CD4-positive, alpha-beta memory T cell (primary cell): ENCODE data around the gene RHEBL1. TPM values are rescaled to one million over a fixed set of nuclear protein-coding genes. Genes with fewer than 3 reads are reported as not detected.
A peak's percentile ranks its signal among the peaks of the same experiment; 100 is the strongest.

Experiments
- CTCF ChIA-PET: fragments of 350-600 bp; sonication (Branson Sonifier 250); formaldehyde crosslinking; loops from one replicate; lab custom pipeline; 2021; ENCODE audit warnings: inconsistent platforms; ENCODE audit not compliant: partially characterized antibody; lab: Charles Lee
- POLR2A ChIA-PET: fragments of 350-600 bp; sonication (Branson Sonifier 250); formaldehyde crosslinking; loops from one replicate; lab custom pipeline; 2021; ENCODE audit not compliant: partially characterized antibody; lab: Charles Lee
- DNase-seq, 5 donors: peaks; one replicate each; pipeline versions ENCODE4 v3.0.0 to v3.0.0-alpha.2; 2020 to 2022; ENCODE audit warnings: mixed read lengths in 1 of 5
- H3K27ac ChIP-seq: one replicate; pipeline ENCODE4 v1.7.0; 2013; ENCODE audit warnings: low read depth, low read length
- H3K27me3 ChIP-seq: 2 replicates; pipeline ENCODE4 v1.7.0; 2013; ENCODE audit warnings: mild to moderate bottlenecking, low read length, moderate library complexity; ENCODE audit not compliant: insufficient read depth
- H3K36me3 ChIP-seq: 2 replicates; pipeline ENCODE4 v1.7.0; 2013; ENCODE audit warnings: mild to moderate bottlenecking, low read length, moderate library complexity; ENCODE audit not compliant: insufficient read depth
- H3K4me1 ChIP-seq: 2 replicates; pipeline ENCODE4 v1.7.0; 2013; ENCODE audit warnings: mild to moderate bottlenecking, low read length, moderate library complexity; ENCODE audit not compliant: insufficient read depth
- H3K4me3 ChIP-seq, 2 donors: one replicate each; pipeline ENCODE4 v1.7.0; 2013; ENCODE audit warnings: low read length in 2 of 2, mild to moderate bottlenecking in 1 of 2
- H3K9me3 ChIP-seq, 2 donors: one replicate each; pipeline ENCODE4 v1.7.0; 2013; ENCODE audit warnings: low read length in 2 of 2, control low read depth in 1 of 2; ENCODE audit not compliant: control insufficient read depth in 1 of 2
- H3K27ac Mint-ChIP-seq, 7 donors: one replicate each; pipeline ENCODE4 v1.8.0; 2020 to 2021; ENCODE audit warnings: mixed read lengths in 7 of 7, mild to moderate bottlenecking in 6 of 7, inconsistent platforms in 3 of 7, moderate library complexity in 3 of 7
- H3K27me3 Mint-ChIP-seq, 2 donors: one replicate each; pipeline ENCODE4 v1.8.0; 2020 to 2021; ENCODE audit warnings: mixed read lengths in 2 of 2
- H3K36me3 Mint-ChIP-seq, 2 donors: one replicate each; pipeline ENCODE4 v1.8.0; 2020 to 2021; ENCODE audit warnings: mixed read lengths in 2 of 2, inconsistent platforms in 1 of 2, mild to moderate bottlenecking in 1 of 2
- H3K4me1 Mint-ChIP-seq, 4 donors: one replicate each; pipeline ENCODE4 v1.8.0; 2020 to 2021; ENCODE audit warnings: mixed read lengths in 4 of 4, mild to moderate bottlenecking in 1 of 4
- H3K4me3 Mint-ChIP-seq, 8 donors: one replicate each; pipeline ENCODE4 v1.8.0; 2020 to 2021; ENCODE audit warnings: mixed read lengths in 8 of 8, mild to moderate bottlenecking in 7 of 8, moderate library complexity in 6 of 8, inconsistent platforms in 3 of 8
- H3K9me3 Mint-ChIP-seq, 8 donors: one replicate each; pipeline ENCODE4 v1.8.0; 2020 to 2021; ENCODE audit warnings: mixed read lengths in 8 of 8, mild to moderate bottlenecking in 5 of 8, inconsistent platforms in 3 of 8, moderate library complexity in 1 of 8
- intact Hi-C: fragments of 100-400 bp; cut with micrococcal nuclease; formaldehyde crosslinking; loops from one replicate; pipeline ENCODE4 v1.15.1; 2023
- polyA plus RNA-seq, 2 donors: library from polyadenylated mRNA; unstranded; fragments of 300-500 nt; fragmentation: Illumina TruSeq; gene quantifications; one replicate each; pipeline ENCODE4 v1.2.3, GENCODE V29; 2021
- total RNA-seq, 2 experiments: library from RNA; stranded (reverse); gene quantifications; one replicate each; pipeline ENCODE4 v1.2.3, GENCODE V29; 2021

Gene RHEBL1
- 1 to 10 TPM; 2.7 to 2.9 TPM for total RNA-seq
- polyA plus RNA-seq: 10 to 100 TPM in 1 of 2 donors, 1 to 10 TPM in 1; 9.2 to 10.5 TPM

DNA sequence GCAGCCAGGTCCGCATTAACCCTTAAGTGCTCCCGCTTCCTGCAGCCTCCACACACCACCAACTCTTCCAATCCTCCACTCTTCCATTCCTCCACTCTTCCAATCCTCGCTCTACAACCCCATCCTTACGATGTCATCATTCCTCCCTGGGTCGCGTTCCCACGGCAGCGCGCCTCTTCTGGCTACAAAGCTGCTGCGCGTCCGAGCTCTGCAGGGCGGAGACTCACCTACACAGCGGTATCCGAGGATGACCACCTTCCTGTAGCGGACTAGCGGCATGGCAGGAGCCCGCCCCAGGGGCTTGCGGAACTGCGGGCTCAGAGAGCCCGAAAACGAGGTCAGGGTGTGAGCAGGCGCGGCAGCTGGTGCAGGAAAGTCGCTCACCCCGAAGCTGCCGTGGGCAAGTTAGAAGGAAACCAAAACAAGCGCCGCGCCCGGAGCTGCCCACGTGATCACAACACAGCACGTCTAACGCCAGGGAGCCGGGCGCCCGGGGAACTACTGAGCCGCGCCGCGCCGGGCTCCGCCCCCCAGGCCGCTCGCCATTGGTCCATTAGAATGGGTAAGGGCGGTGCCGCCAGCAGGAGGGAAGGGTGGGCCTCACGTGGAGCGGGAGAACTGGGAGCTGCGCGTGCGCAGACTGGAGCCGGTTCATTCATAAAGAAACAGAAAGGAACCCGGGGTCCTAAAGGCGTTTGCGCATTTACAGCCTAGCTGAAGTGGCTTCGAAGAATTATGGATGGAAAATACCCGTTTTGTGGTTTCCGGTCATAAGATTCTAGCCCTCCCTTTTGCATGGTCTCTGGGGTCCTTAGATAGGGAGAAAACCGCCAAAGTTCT, at the start of gene RHEBL1:
Gene RHEBL1 (minus strand): TSS at position 473 of the 840 bp plus-strand sequence. CDS start 194 bp downstream, at position 279.
- no peaks in the 10 kb centered on the region for H3K27me3 ChIP-seq
- peak within 1 kb of the TSS; percentile 69 to 77 for H3K4me3 ChIP-seq
- ChIA-PET POLR2A (interaction anchor here (0.5 to 2.2 kb wide), 17 partner anchors 10 to 195 kb away, joined by 3 to 40 read pairs (median 5); partner anchors contain the start of genes DHH, KMT2D, LMBR1L and TUBA1A), CTCF (interaction anchor here (0.8 to 2.8 kb wide), 15 partner anchors 9 to 162 kb away, joined by 3 to 33 read pairs (median 4); partner anchors contain the start of genes DHH and KMT2D)
- H3K27ac Mint-ChIP-seq: peak within 1 kb of the TSS; percentile 87 to 98 (median 94)
- peak; percentile 96 to 98 (median 97) for DNase-seq
- H3K9me3 ChIP-seq: no peaks in the 10 kb centered on the region
- H3K36me3 Mint-ChIP-seq: peaks cover 4% of the 10 kb centered on the region in 2 donors
- peak within 1 kb of the TSS; percentile 92 to 99 (median 94) for H3K4me3 Mint-ChIP-seq
- H3K4me1 Mint-ChIP-seq: peaks cover 8 to 18% (median 15%) of the 10 kb centered on the region in 4 donors
- intact Hi-C loops: loop anchor here (1.0 kb wide), 3 partner anchors 9 to 61 kb away; partner anchors contain the start of gene KMT2D
- peak within 1 kb of the TSS; percentile 71 for H3K27ac ChIP-seq
- H3K4me1 ChIP-seq: peaks cover 13% of the 10 kb centered on the region
- H3K36me3 ChIP-seq: no peaks in the 10 kb centered on the region
- H3K27me3 Mint-ChIP-seq: no peaks in the 10 kb centered on the region
- H3K9me3 Mint-ChIP-seq: no peaks in the 10 kb centered on the region

DNA sequence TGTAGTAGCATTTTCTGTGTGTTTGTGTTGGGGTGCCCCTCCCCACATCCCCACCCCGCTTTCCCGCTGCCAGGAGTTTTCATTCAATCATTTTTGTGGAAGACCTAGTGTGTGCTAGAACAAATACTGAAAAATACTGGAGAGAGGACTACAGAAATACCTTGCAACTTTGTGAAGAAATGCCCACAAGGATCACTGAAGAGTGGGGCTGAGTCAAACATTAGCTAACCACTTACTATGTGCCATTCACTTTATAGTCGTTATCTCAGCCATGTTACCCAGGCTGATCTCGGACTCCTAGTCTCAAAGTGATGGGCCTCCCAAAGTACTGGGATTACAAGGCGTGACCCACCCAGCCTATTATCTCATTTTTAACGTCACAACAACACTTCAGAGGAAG, 41.4 kb upstream of the RHEBL1 start:
- CTCF ChIA-PET: interaction anchor here (0.9 to 9.2 kb wide), 10 partner anchors 9 to 78 kb away, joined by 3 to 85 read pairs (median 6); partner anchors contain the start of genes DHH, TUBA1A and TUBA1B
- no peaks in the 10 kb centered on the region for H3K9me3 Mint-ChIP-seq
- peak overlapping the region; percentile 94 to 99 (median 98) for H3K27ac Mint-ChIP-seq
- H3K27me3 Mint-ChIP-seq: no peaks in the 10 kb centered on the region
- H3K4me1 Mint-ChIP-seq: peaks cover 23 to 44% (median 35%) of the 10 kb centered on the region in 4 donors
- Histone ChIP-seq H3K27ac (peak overlapping the region; percentile 88), H3K4me1 (peaks cover 22% of the 10 kb centered on the region), H3K36me3 (peaks cover 6% of the 10 kb centered on the region), H3K4me3 (peak overlapping the region; percentile 14 to 92), H3K9me3 (no peaks in the 10 kb centered on the region), H3K27me3 (no peaks in the 10 kb centered on the region)
- POLR2A ChIA-PET: interaction anchor here (0.7 to 8.3 kb wide), 14 partner anchors 11 to 259 kb away, joined by 3 to 189 read pairs (median 14); partner anchors contain the start of genes DDX23, DHH, KMT2D and RHEBL1
- H3K36me3 Mint-ChIP-seq: peaks cover 6 to 22% of the 10 kb centered on the region in 2 donors
- peak overlapping the region; percentile 91 to 99 (median 98) for H3K4me3 Mint-ChIP-seq
- no peak for DNase-seq
- intact Hi-C loops: no loop called here

DNA sequence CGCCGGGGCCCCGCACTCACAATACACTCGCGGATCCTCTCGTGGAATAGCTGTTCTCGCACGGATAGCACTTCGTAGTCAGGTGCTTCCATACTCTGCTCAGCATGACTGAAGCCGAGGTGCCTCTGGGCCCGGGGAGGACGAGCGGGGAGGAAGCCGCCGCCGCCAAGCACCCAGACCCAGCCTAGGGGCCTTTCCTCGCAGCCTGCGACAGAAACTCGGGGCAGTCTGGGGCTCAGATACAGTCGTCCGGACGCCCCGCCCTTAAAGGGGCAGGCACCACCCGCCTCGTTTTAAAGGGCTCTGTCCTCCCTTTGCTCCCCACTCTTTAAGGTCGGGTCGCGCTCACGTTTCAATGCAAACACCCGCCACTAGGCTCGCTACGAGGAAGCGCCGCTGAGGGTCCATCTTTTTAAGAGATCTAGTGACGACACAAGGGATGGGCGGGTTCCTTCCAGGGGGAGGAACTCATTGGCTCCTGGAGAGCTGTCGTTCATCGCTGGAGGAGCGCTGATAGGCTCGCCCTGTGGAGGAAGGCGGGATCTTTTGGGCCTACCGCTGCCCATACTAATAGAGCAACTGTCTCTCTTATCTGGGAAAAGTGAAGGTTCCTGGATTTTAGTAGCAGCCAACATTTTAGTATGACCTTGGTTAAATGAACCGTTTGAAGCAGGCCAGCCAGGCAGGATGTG, 40.8 kb upstream of the RHEBL1 start, which contains the start of gene LMBR1L:
Gene LMBR1L (minus strand): TSS at position 384 of the 692 bp plus-strand sequence. CDS start 292 bp downstream, at position 92.
- H3K27me3 ChIP-seq: no peaks in the 10 kb centered on the region

DNA sequence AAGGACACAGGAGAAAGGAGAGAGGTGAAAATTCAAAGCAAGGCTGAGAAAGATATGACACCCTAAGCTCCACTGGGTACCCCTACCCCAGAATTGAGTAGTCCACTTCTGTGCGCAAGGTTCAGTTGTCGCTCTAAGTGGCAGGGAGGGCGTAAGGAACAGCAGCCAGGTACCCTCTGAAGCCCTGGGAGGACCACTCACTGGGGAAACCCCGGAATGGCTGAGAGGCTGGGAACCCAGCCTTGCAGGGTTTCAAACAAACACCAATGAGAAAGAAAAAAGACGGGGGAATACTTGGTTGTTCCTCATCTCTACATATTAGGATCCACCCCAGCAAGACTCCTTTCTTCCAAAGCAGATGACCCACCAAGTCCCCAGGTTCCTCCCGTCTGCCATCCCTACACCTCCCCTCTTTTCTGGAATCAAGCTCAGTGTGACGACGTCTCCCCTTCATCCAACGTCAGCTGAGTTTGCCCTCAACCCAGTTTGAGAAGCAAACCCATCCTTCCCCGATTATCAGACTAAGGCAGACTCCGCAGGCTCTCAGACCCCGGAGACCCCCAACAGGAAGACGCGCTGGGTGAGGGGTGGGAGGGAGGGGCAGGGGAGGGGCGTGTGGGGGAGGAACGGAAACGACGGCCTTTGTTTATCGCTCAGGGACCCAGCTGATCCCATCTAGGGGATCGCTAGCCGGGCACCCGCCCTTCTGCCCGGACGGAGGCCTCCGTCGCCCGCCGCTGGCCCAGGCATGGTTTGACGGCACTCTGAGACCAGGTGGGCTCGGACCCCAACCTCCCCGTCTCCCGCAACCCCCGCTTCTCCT, 40.1 kb upstream of the RHEBL1 start:
- H3K9me3 Mint-ChIP-seq: no peaks in the 10 kb centered on the region
- intact Hi-C loops: loop anchor here (1.0 kb wide), 6 partner anchors 12 to 155 kb away; partner anchors contain the start of gene TUBA1C
- CTCF ChIA-PET: interaction anchor here (0.6 to 9.2 kb wide), 10 partner anchors 10 to 535 kb away, joined by 3 to 85 read pairs (median 7); partner anchors contain the start of genes DHH, TUBA1A and TUBA1B
- Histone ChIP-seq H3K27me3 (no peaks in the 10 kb centered on the region), H3K36me3 (peaks cover 19% of the 10 kb centered on the region), H3K4me3 (peak overlapping the region; percentile 73 to 92), H3K9me3 (no peaks in the 10 kb centered on the region), H3K4me1 (peaks cover 22% of the 10 kb centered on the region), H3K27ac (peak overlapping the region; percentile 88)
- peak in 1 of 5 donors; percentile 24 for DNase-seq
- POLR2A ChIA-PET: interaction anchor here (0.6 to 8.3 kb wide), 23 partner anchors 9 to 258 kb away, joined by 3 to 189 read pairs (median 6); partner anchors contain the start of genes DDX23, DHH, RHEBL1 and TUBA1A
- H3K27ac Mint-ChIP-seq: peak overlapping the region; percentile 94 to 99 (median 98)
- H3K4me3 Mint-ChIP-seq: peak overlapping the region; percentile 91 to 99 (median 98)
- peaks cover 25 to 48% (median 35%) of the 10 kb centered on the region in 4 donors for H3K4me1 Mint-ChIP-seq
- H3K27me3 Mint-ChIP-seq: no peaks in the 10 kb centered on the region
- H3K36me3 Mint-ChIP-seq: peaks cover 9 to 34% of the 10 kb centered on the region in 2 donors

More for the DNA sequence above, 40.8 kb upstream of the RHEBL1 start, which contains the start of gene LMBR1L:
- Histone ChIP-seq H3K9me3 (no peaks in the 10 kb centered on the region), H3K4me3 (peak within 1 kb of the TSS; percentile 73 to 92), H3K27ac (peak within 1 kb of the TSS; percentile 88), H3K4me1 (peaks cover 22% of the 10 kb centered on the region), H3K36me3 (peaks cover 12% of the 10 kb centered on the region)
- intact Hi-C loops: loop anchor here (1.0 kb wide), 6 partner anchors 12 to 155 kb away; partner anchors contain the start of gene TUBA1C
- no peaks in the 10 kb centered on the region for H3K9me3 Mint-ChIP-seq
- CTCF ChIA-PET: interaction anchor here (0.9 to 9.2 kb wide), 12 partner anchors 8 to 79 kb away, joined by 3 to 85 read pairs (median 6); partner anchors contain the start of genes DHH, TUBA1A and TUBA1B
- POLR2A ChIA-PET: interaction anchor here (0.5 to 8.3 kb wide), 22 partner anchors 9 to 259 kb away, joined by 3 to 189 read pairs (median 6); partner anchors contain the start of genes DDX23, DHH, KMT2D and RHEBL1
- peak within 1 kb of the TSS; percentile 91 to 99 (median 98) for H3K4me3 Mint-ChIP-seq
- no peaks in the 10 kb centered on the region for H3K27me3 Mint-ChIP-seq
- H3K4me1 Mint-ChIP-seq: peaks cover 25 to 48% (median 35%) of the 10 kb centered on the region in 4 donors
- H3K36me3 Mint-ChIP-seq: peaks cover 9 to 28% of the 10 kb centered on the region in 2 donors
- peak; percentile 94 to 99 (median 97) for DNase-seq
- H3K27ac Mint-ChIP-seq: peak within 1 kb of the TSS; percentile 94 to 99 (median 98)

- intact Hi-C loops: no loop called here
- H3K4me1 ChIP-seq: peaks cover 22% of the 10 kb centered on the region
- H3K27me3 ChIP-seq: no peaks in the 10 kb centered on the region
- Mint-ChIP-seq H3K36me3 (peaks cover 16 to 39% of the 10 kb centered on the region in 2 donors), H3K27ac (peak overlapping the region; percentile 87 to 99 (median 96)), H3K4me1 (peaks cover 27 to 48% (median 36%) of the 10 kb centered on the region in 4 donors), H3K27me3 (no peaks in the 10 kb centered on the region), H3K9me3 (no peaks in the 10 kb centered on the region), H3K4me3 (peak overlapping the region; percentile 91 to 99 (median 98))
- H3K9me3 ChIP-seq: no peaks in the 10 kb centered on the region
- POLR2A ChIA-PET: interaction anchor here (0.7 to 8.3 kb wide), 11 partner anchors 11 to 80 kb away, joined by 3 to 189 read pairs (median 7); partner anchors contain the start of genes RHEBL1, TUBA1A and TUBA1B
- peaks cover 27% of the 10 kb centered on the region for H3K36me3 ChIP-seq
- DNase-seq: no peak
- peak overlapping the region in 1 of 2 donors; percentile 92 for H3K4me3 ChIP-seq
- H3K27ac ChIP-seq: peak overlapping the region; percentile 88
- CTCF ChIA-PET: interaction anchor here (0.6 to 9.2 kb wide), 7 partner anchors 10 to 536 kb away, joined by 3 to 85 read pairs (median 8); partner anchors contain the start of genes TUBA1A and TUBA1B
Observed at GRCh38 chr12:49108958-49109404, 39.2 kb upstream of the RHEBL1 start.
